Liver (tissue), 9 donors: ENCODE data around the gene CFAP99. TPM values are rescaled to one million over a fixed set of nuclear protein-coding genes. Genes with fewer than 3 reads are reported as not detected.

Experiments used
- DNase-seq: peaks from one replicate; pipeline ENCODE4 v3.0.0-alpha.2; 2017; ENCODE audit warnings: low spot score
- H3K27ac ChIP-seq, 2 donors: one replicate each; pipeline ENCODE4 v1.7.0; 2013; ENCODE audit warnings: inconsistent platforms in 2 of 2, low read length in 2 of 2, control low read depth in 1 of 2, low read depth in 1 of 2, mild to moderate bottlenecking in 1 of 2
- H3K27me3 ChIP-seq, 4 donors: one replicate each; pipeline versions ENCODE4 v1.6.1 to v1.7.0; 2013; ENCODE audit warnings: low read length in 3 of 4, inconsistent platforms in 1 of 4, mild to moderate bottlenecking in 1 of 4, moderate library complexity in 1 of 4; ENCODE audit not compliant: control insufficient read depth in 4 of 4, insufficient read depth in 4 of 4
- H3K36me3 ChIP-seq, 4 donors: one replicate each; pipeline versions ENCODE4 v1.6.1 to v1.7.0; 2013; ENCODE audit warnings: low read length in 3 of 4, mild to moderate bottlenecking in 3 of 4, low read depth in 1 of 4, moderate library complexity in 1 of 4; ENCODE audit not compliant: control insufficient read depth in 4 of 4, insufficient read depth in 3 of 4
- H3K4me1 ChIP-seq, 4 donors: one replicate each; pipeline versions ENCODE4 v1.6.1 to v1.7.0; 2013; ENCODE audit warnings: low read length in 3 of 4, mild to moderate bottlenecking in 3 of 4, moderate library complexity in 1 of 4; ENCODE audit not compliant: control insufficient read depth in 4 of 4, insufficient read depth in 4 of 4
- H3K4me3 ChIP-seq, 3 donors: one replicate each; pipeline versions ENCODE4 v1.6.1 to v1.7.0; 2013; ENCODE audit warnings: low read length in 3 of 3, control low read depth in 1 of 3, low read depth in 1 of 3, mild to moderate bottlenecking in 1 of 3
- H3K9ac ChIP-seq, 2 donors: one replicate each; pipeline ENCODE4 v1.7.0; 2013; ENCODE audit warnings: low read length in 2 of 2, mild to moderate bottlenecking in 2 of 2, moderate library complexity in 2 of 2, control low read depth in 1 of 2, low read depth in 1 of 2
- H3K9me3 ChIP-seq, 4 donors: one replicate each; pipeline versions ENCODE4 v1.6.1 to v1.7.0; 2013; ENCODE audit warnings: low read length in 3 of 4; ENCODE audit not compliant: control insufficient read depth in 4 of 4
- ATF3 ChIP-seq: IDR thresholded peaks from 2 replicates; pipeline ENCODE4 v1.6.1; 2016; ENCODE audit warnings: antibody characterized with exemption
- CTCF ChIP-seq: fragments of 150-350 bp; IDR thresholded peaks from 2 replicates; pipeline ENCODE4 v1.5.1; 2017; ENCODE audit warnings: improper control_type of control experiment, low read depth, low read length; ENCODE audit not compliant: missing input control
- EGR1 ChIP-seq, 2 donors: IDR thresholded peaks; 2 replicates each; pipeline ENCODE4 v1.6.1; 2016 to 2018; ENCODE audit warnings: antibody characterized with exemption in 2 of 2, low read depth in 2 of 2
- FOXA2 ChIP-seq: IDR thresholded peaks from 2 replicates; pipeline ENCODE4 v1.6.1; 2016; ENCODE audit warnings: antibody characterized with exemption
- GABPA ChIP-seq, 2 donors: IDR thresholded peaks in 1 of 2; conservative IDR thresholded peaks in 1 of 2; 2 replicates each; pipeline ENCODE4 v1.6.1; 2016; ENCODE audit warnings: antibody characterized with exemption in 2 of 2, mild to moderate bottlenecking in 1 of 2, moderate library complexity in 1 of 2
- HNF4A ChIP-seq, 2 donors: conservative IDR thresholded peaks; 2 replicates each; pipeline ENCODE4 v1.6.1; 2016; ENCODE audit warnings: antibody characterized with exemption in 2 of 2, mild to moderate bottlenecking in 2 of 2
- HNF4G ChIP-seq: IDR thresholded peaks from 2 replicates; pipeline ENCODE4 v1.6.1; 2016; ENCODE audit warnings: antibody characterized with exemption
- JUND ChIP-seq, 2 donors: IDR thresholded peaks; 2 replicates each; pipeline ENCODE4 v1.6.1; 2016; ENCODE audit warnings: antibody characterized with exemption in 2 of 2
- MAX ChIP-seq: IDR thresholded peaks from 2 replicates; pipeline ENCODE4 v1.6.1; 2016; ENCODE audit warnings: antibody characterized with exemption
- REST ChIP-seq: IDR thresholded peaks from 2 replicates; pipeline ENCODE4 v1.6.1; 2016; ENCODE audit warnings: antibody characterized with exemption, mild to moderate bottlenecking
- RXRA ChIP-seq, 2 donors: IDR thresholded peaks; 2 replicates each; pipeline ENCODE4 v1.6.1; 2017 to 2018; ENCODE audit warnings: antibody characterized with exemption in 2 of 2, mild to moderate bottlenecking in 1 of 2
- TAF1 ChIP-seq: conservative IDR thresholded peaks from 2 replicates; pipeline ENCODE4 v1.6.1; 2016; ENCODE audit warnings: antibody characterized with exemption, mild to moderate bottlenecking
- YY1 ChIP-seq: IDR thresholded peaks from 2 replicates; pipeline ENCODE4 v1.6.1; 2016; ENCODE audit warnings: antibody characterized with exemption, mild to moderate bottlenecking
- ZBTB33 ChIP-seq: IDR thresholded peaks from 2 replicates; pipeline ENCODE4 v1.6.1; 2016; ENCODE audit warnings: antibody characterized with exemption
- WGBS: extraction: QIAGEN DNeasy Blood & Tissue Kit; methylation state at CpG from one replicate; pipeline ENCODE4 v1.1.7; 2013; 5-methylcytosine and 5-hydroxymethylcytosine counted together
- polyA plus RNA-seq, 2 donors: library from polyadenylated mRNA; stranded (reverse) in 1 of 2; unstranded in 1 of 2; fragments of 200-250 nt in 1 of 2; fragments of >200 nt in 1 of 2; fragmentation: Nextera tagmentation in 1 of 2; extraction: Ambion mirVana in 1 of 2; gene quantifications; one replicate each; pipeline versions ENCODE4 v1.2.1 to v1.2.3, GENCODE V29; 2013 to 2015
- total RNA-seq, 2 donors: library from RNA; depleted of rRNA; stranded (reverse); fragments of >200 nt; gene quantifications; one replicate each; pipeline ENCODE4 v1.2.3, GENCODE V29; 2014
- donor health status: healthy.
- donor health status: healthy.
- donor health status: healthy.
- donor health status: healthy.
- donor health status: healthy.

CFAP99 gene
- total and polyA plus RNA-seq, 4 donors, result 0.33 to 0.36 TPM; not detected in 2

- Histone ChIP-seq H3K27me3 (no peaks in the 10 kb centered on the region), H3K27ac (no peak overlapping the region), H3K4me3 (peak overlapping the region in 2 of 3 donors; percentile 55 to 84), H3K9me3 (no peaks in the 10 kb centered on the region), H3K9ac (no peak overlapping the region), H3K36me3 (no peaks in the 10 kb centered on the region), H3K4me1 (peaks cover 11 to 40% (median 27%) of the 10 kb centered on the region in 4 donors)
- WGBS, result under 1% methylated on average over 61 of the region's 61 CpGs
- no peak for DNase-seq
- TF ChIP-seq MAX, result no peak
- TF ChIP-seq TAF1, result no peak
- TF ChIP-seq EGR1 (IDR thresholded peaks at IDR 0.05; ENCODE audit: low read depth in 2 of 2), result no peak
- no peak for TF ChIP-seq HNF4A (conservative IDR thresholded peaks at IDR 0.05)
- TF ChIP-seq JUND (IDR thresholded peaks at IDR 0.05), result no peak
- no peak for TF ChIP-seq RXRA (IDR thresholded peaks at IDR 0.05)
- no peak for TF ChIP-seq GABPA (IDR thresholded peaks at IDR 0.05 in 1 of 2, conservative IDR thresholded peaks at IDR 0.05 in 1 of 2)
- TF ChIP-seq YY1, result no peak
- TF ChIP-seq REST, result no peak
- no peak for TF ChIP-seq ATF3
- TF ChIP-seq ZBTB33, result no peak
Measured at GRCh38 chr4:2417226-2417764, 1.5 kb upstream of the CFAP99 start.

GRCh38 chr4:2417765-2418649, 748 bp upstream of the CFAP99 start, which contains the start of gene ZFYVE28:
ZFYVE28 (minus strand) TSS chr4:2418645; CDS start chr4:2418323, 322 bp downstream.
- no peaks in the 10 kb centered on the region for H3K36me3 ChIP-seq
- no peaks in the 10 kb centered on the region for H3K9me3 ChIP-seq
- DNase-seq, result no peak
- WGBS, result under 1% methylated on average over 90 of the region's 90 CpGs
- peak within 1 kb of the TSS; percentile 55 to 84 (median 67) for H3K4me3 ChIP-seq
- H3K27ac ChIP-seq, result peak within 1 kb of the TSS; percentile 19 to 55
- peaks cover 11 to 33% (median 24%) of the 10 kb centered on the region in 4 donors for H3K4me1 ChIP-seq
- no peaks in the 10 kb centered on the region for H3K27me3 ChIP-seq
- TF ChIP-seq FOXA2, result no peak
- no peak for TF ChIP-seq HNF4G
- no peak for TF ChIP-seq YY1
- TF ChIP-seq TAF1, result no peak
- TF ChIP-seq CTCF, result no peak
- H3K9ac ChIP-seq, result no peak within 1 kb of the TSS
